Endodermal cell (in vitro differentiated cells): ENCODE results near the gene RRH. TPM values are rescaled to one million over a fixed set of nuclear protein-coding genes. Genes with fewer than 3 reads are reported as not detected.
"Not testable (repeated sequence)": the region's sequence is repeated elsewhere in the genome, so short reads cannot be mapped to it uniquely, and the experiment has no call there.

ENCODE experiments used
- DNase-seq: peaks from one replicate; pipeline ENCODE4 v3.0.0-alpha.2; 2017
- H3K27ac ChIP-seq: 2 replicates; pipeline ENCODE4 v1.5.1; 2013; ENCODE audit warnings: mild to moderate bottlenecking, low read depth, low read length, moderate library complexity
- H3K27me3 ChIP-seq: 2 replicates; pipeline ENCODE4 v1.6.1; 2013; ENCODE audit warnings: mild to moderate bottlenecking, low read length, moderate library complexity; ENCODE audit not compliant: insufficient read depth, control insufficient read depth, poor library complexity, severe bottlenecking
- H3K36me3 ChIP-seq: 2 replicates; pipeline ENCODE4 v1.7.0; 2013; ENCODE audit warnings: mild to moderate bottlenecking, low read length, moderate library complexity; ENCODE audit not compliant: control insufficient read depth, insufficient read depth
- H3K4me1 ChIP-seq: one replicate; pipeline ENCODE4 v1.7.0; 2013; ENCODE audit warnings: low read length; ENCODE audit not compliant: control insufficient read depth, insufficient read depth
- H3K4me3 ChIP-seq: 2 replicates; pipeline ENCODE4 v1.5.1; 2013; ENCODE audit warnings: mild to moderate bottlenecking, low read length, moderate library complexity
- H3K9ac ChIP-seq: 2 replicates; pipeline ENCODE4 v1.6.1; 2013; ENCODE audit warnings: mild to moderate bottlenecking, low read length, moderate library complexity; ENCODE audit not compliant: poor library complexity, severe bottlenecking; ENCODE audit errors: extremely low read depth
- H3K9me3 ChIP-seq: 2 replicates; pipeline ENCODE4 v1.6.1; 2013; ENCODE audit warnings: mild to moderate bottlenecking, low read length, moderate library complexity; ENCODE audit not compliant: control insufficient read depth
- H3K27ac Mint-ChIP-seq: 2 replicates; pipeline ENCODE4 v1.8.0; 2020; ENCODE audit warnings: mixed read lengths
- H3K27me3 Mint-ChIP-seq: 2 replicates; pipeline ENCODE4 v1.8.0; 2021; ENCODE audit warnings: mild to moderate bottlenecking, mixed read lengths; ENCODE audit not compliant: insufficient read depth
- H3K36me3 Mint-ChIP-seq: 2 replicates; pipeline ENCODE4 v1.8.0; 2020; ENCODE audit warnings: low read depth, mixed read lengths
- H3K4me1 Mint-ChIP-seq: 2 replicates; pipeline ENCODE4 v1.8.0; 2020; ENCODE audit warnings: mixed read lengths
- H3K4me3 Mint-ChIP-seq: 2 replicates; pipeline ENCODE4 v1.8.0; 2020; ENCODE audit warnings: mild to moderate bottlenecking, moderate library complexity, mixed read lengths
- H3K9me3 Mint-ChIP-seq: 2 replicates; pipeline ENCODE4 v1.8.0; 2020; ENCODE audit warnings: mild to moderate bottlenecking, mixed read lengths
- CTCF ChIP-seq: fragments of 200-600 bp; sonication (generic); conservative IDR thresholded peaks from 2 replicates; pipeline ENCODE4 v1.5.0; 2021; ENCODE audit warnings: antibody characterized with exemption, mild to moderate bottlenecking
- WGBS, 2 experiments: methylation state at CpG; one replicate each; pipeline versions ENCODE4 v1.1.5 to v1.1.7; 2013; ENCODE audit warnings: missing lambda C conversion rate in 2 of 2, mixed read lengths in 1 of 2; ENCODE audit not compliant: insufficient coverage in 1 of 2, insufficient read length in 1 of 2; 5-methylcytosine and 5-hydroxymethylcytosine counted together
- total RNA-seq, 2 donors: library from RNA; stranded (reverse); fragmentation: NEBNext Ultra II Directional in 1 of 2; extraction: Animal tissue kit (Norgen Biotek cat#: 25700) in 1 of 2; gene quantifications; 2 replicates in 1 of 2; 3 replicates in 1 of 2; pipeline ENCODE4 v1.2.1, GENCODE V29; 2021

The RRH gene
- total RNA-seq, 2 donors from 2014 or later, result 0.18 TPM; not detected in 1

GRCh38 chr4:109873791-109874514 lies 46.2 kb downstream of the RRH start:
- Histone ChIP-seq H3K9ac (no peak overlapping the region), H3K9me3 (no peaks in the 10 kb centered on the region), H3K27ac (no peak overlapping the region), H3K4me1 (no peaks in the 10 kb centered on the region), H3K4me3 (no peak overlapping the region), H3K36me3 (peaks cover 3% of the 10 kb centered on the region), H3K27me3 (no peaks in the 10 kb centered on the region)
- Mint-ChIP-seq H3K27ac (no peak overlapping the region), H3K36me3 (peaks cover 3% of the 10 kb centered on the region), H3K4me1 (no peaks in the 10 kb centered on the region), H3K27me3 (peaks cover 4% of the 10 kb centered on the region), H3K9me3 (no peaks in the 10 kb centered on the region), H3K4me3 (no peak overlapping the region)
- TF ChIP-seq CTCF, result no peak
- no peak for DNase-seq
- 77 to 97% methylated on average over 5 to 11 of the region's 11 CpGs for WGBS, 2 experiments

GRCh38 chr4:109875106-109875505 lies 47.3 kb downstream of the RRH start:
- Histone ChIP-seq H3K9me3 (no peaks in the 10 kb centered on the region), H3K4me1 (no peaks in the 10 kb centered on the region), H3K27me3 (no peaks in the 10 kb centered on the region), H3K4me3 (no peak overlapping the region), H3K9ac (no peak overlapping the region), H3K36me3 (peaks cover 3% of the 10 kb centered on the region), H3K27ac (no peak overlapping the region)
- WGBS, 2 experiments, result 80 to 97% methylated on average over 1 of the region's 1 CpG
- H3K9me3 Mint-ChIP-seq, result no peaks in the 10 kb centered on the region
- no peak for DNase-seq
- peaks cover 1% of the 10 kb centered on the region for H3K27me3 Mint-ChIP-seq
- TF ChIP-seq CTCF, result no peak
- no peak overlapping the region for H3K4me3 Mint-ChIP-seq
- no peaks in the 10 kb centered on the region for H3K36me3 Mint-ChIP-seq
- H3K4me1 Mint-ChIP-seq, result no peaks in the 10 kb centered on the region
- H3K27ac Mint-ChIP-seq, result no peak overlapping the region

- not testable (repeated sequence) for H3K9me3 Mint-ChIP-seq, H3K4me1 ChIP-seq, H3K27me3 Mint-ChIP-seq, H3K27ac Mint-ChIP-seq, H3K27ac ChIP-seq, H3K4me3 ChIP-seq, H3K36me3 Mint-ChIP-seq, H3K4me3 Mint-ChIP-seq, H3K27me3 ChIP-seq, H3K9ac ChIP-seq, H3K4me1 Mint-ChIP-seq, DNase-seq, H3K9me3 ChIP-seq, H3K36me3 ChIP-seq
- 100% methylated on average over 1 of the region's 2 CpGs; no CpG with 5 or more reads in 1 of the 2 experiments for WGBS, 2 experiments
These were observed 47.8 kb downstream of the RRH start for GRCh38 chr4:109875553-109875952.
